ENCODE measurements around the gene TNFRSF11A.

The TNFRSF11A gene

DNA sequence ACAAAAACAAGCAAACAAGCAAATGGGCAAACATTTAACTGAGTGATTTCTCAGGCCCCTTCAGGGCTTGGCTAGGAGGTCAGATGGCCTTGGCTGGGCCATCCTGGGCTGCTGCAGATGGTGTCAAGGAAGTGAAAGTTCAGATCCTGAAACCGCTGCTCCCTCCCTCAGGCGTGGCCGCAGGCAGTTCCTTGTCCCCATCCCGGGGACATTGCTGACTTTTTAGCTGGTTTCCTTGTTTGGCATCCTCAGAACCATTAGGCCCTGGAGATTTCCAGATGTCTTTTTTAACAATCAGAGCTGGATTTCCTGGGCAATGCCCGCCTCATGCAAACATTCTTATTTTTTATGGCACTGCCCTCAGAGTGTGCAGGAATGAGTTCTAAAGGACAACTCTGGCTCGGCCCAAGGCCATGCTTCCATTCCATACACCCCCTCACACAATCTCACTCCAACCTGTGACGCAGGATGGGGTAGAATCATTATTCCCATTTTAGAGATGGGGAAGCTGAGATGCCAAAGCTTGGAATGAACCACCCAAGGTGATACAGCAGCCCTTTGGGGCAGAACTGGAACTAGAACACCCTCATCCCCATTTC lies 111.6 kb downstream of the TNFRSF11A start:
- H3K14ac ChIP-seq (ENCODE audit: low read length), result no peak overlapping the region
- no peak overlapping the region for H2AK5ac ChIP-seq (ENCODE audit: low read depth, low read length)
- no peaks in the 10 kb centered on the region for H3K9me3 ChIP-seq (replicated peaks in 1 of 2; ENCODE audit: control insufficient read depth in 2 of 2, insufficient read depth in 1 of 2, low read depth in 1 of 2, low read length in 2 of 2)
- H3K4me3 ChIP-seq (ENCODE audit: low read length in 2 of 2), result no peak overlapping the region
- H3K4me1 ChIP-seq (ENCODE audit: control insufficient read depth in 2 of 2, insufficient read depth in 1 of 2, low read depth in 1 of 2, low read length in 2 of 2), result peaks cover 0 to 3% of the 10 kb centered on the region in 2 donors
- H3K4me2 ChIP-seq (ENCODE audit: insufficient read depth, low read length, poor library complexity, severe bottlenecking), result no peak overlapping the region
- H3K79me1 ChIP-seq (ENCODE audit: low read depth, low read length), result no peaks in the 10 kb centered on the region
- no peak overlapping the region for H2BK12ac ChIP-seq (ENCODE audit: low read length)
- H2BK120ac ChIP-seq (ENCODE audit: low read depth, low read length), result no peak overlapping the region
- H2AFZ ChIP-seq (ENCODE audit: low read length), result no peak overlapping the region
- WGBS, 2 donors (ENCODE audit: extremely low coverage in 2 of 2, insufficient read length in 2 of 2, insufficient replicate concordance in 1 of 2), result no CpG with 5 or more reads among the region's 7 CpGs
- no peak for DNase-seq (ENCODE audit: low spot score)
- H3K4ac ChIP-seq (ENCODE audit: low read length), result no peak overlapping the region
- no peak overlapping the region for H3K9ac ChIP-seq (ENCODE audit: low read depth, low read length, poor library complexity)
- peak overlapping the region; percentile 9 for H2BK5ac ChIP-seq (ENCODE audit: low read length)
- H4K8ac ChIP-seq (ENCODE audit: low read depth, low read length), result no peak overlapping the region
- H3K27ac ChIP-seq (replicated peaks; ENCODE audit: low read length), result no peak overlapping the region
- no peak overlapping the region for H3K23ac ChIP-seq (ENCODE audit: low read depth, low read length, poor library complexity)
- no peak overlapping the region for H3K18ac ChIP-seq (ENCODE audit: low read length)
- H4K91ac ChIP-seq (ENCODE audit: low read depth, low read length, poor library complexity), result no peak overlapping the region
- H2BK15ac ChIP-seq (ENCODE audit: low read length), result no peak overlapping the region
- no peaks in the 10 kb centered on the region for H3K27me3 ChIP-seq (ENCODE audit: control insufficient read depth in 3 of 3, insufficient read depth in 3 of 3, low read depth in 1 of 3, low read length in 3 of 3)
- H3K36me3 ChIP-seq (replicated peaks in 1 of 2; ENCODE audit: control insufficient read depth in 2 of 2, insufficient read depth in 2 of 2, low read length in 2 of 2), result no peaks in the 10 kb centered on the region

DNA sequence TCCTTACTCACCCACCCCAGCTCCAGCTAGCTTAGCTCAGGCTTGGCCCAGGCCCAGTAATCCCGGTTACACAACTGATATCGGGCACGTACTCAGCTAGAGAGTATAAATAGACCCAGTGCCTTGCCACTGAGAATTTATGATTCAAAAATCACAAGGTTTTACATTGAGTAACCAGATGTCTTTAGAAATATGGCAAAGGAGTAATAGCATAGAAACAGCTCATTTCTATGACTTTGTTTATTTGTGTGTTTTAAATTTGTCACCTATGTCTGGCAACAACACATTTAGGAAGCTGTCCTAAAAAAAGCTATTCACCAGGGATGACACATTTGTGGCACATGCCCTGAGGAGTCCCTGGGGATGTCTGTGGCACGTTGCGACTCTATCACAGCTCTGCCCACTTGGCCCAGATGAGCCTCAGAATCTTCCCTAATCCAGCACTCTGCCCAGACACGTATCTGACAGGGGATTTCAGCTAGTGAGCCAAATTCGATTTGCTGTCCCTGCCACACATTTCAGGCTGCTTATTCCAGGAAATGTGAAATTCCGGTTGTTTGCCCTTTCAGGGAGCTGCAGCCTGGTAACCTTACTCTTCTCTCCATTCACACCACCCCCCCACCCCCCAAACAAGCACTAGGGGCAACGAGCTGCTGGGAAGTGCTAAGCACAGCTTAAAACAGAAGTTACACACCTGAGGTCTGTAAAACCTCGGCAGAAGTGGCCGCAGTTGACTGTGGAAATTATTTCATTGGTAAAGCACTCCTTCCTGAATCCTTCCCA lies 112.3 kb downstream of the TNFRSF11A start:
- H4K91ac ChIP-seq (ENCODE audit: low read depth, low read length, poor library complexity), result no peak overlapping the region
- no peak for DNase-seq (ENCODE audit: low spot score)
- no CpG with 5 or more reads among the region's 11 CpGs for WGBS, 2 donors (ENCODE audit: extremely low coverage in 2 of 2, insufficient read length in 2 of 2, insufficient replicate concordance in 1 of 2)
- H3K27ac ChIP-seq (replicated peaks; ENCODE audit: low read length), result no peak overlapping the region
- no peak overlapping the region for H2BK12ac ChIP-seq (ENCODE audit: low read length)
- no peaks in the 10 kb centered on the region for H3K36me3 ChIP-seq (replicated peaks in 1 of 2; ENCODE audit: control insufficient read depth in 2 of 2, insufficient read depth in 2 of 2, low read length in 2 of 2)
- H2BK120ac ChIP-seq (ENCODE audit: low read depth, low read length), result no peak overlapping the region
- no peak overlapping the region for H3K4ac ChIP-seq (ENCODE audit: low read length)
- H2AFZ ChIP-seq (ENCODE audit: low read length), result peak overlapping the region; percentile 64
- no peak overlapping the region for H3K23ac ChIP-seq (ENCODE audit: low read depth, low read length, poor library complexity)
- peak overlapping the region; percentile 28 for H3K18ac ChIP-seq (ENCODE audit: low read length)
- no peak overlapping the region for H3K4me2 ChIP-seq (ENCODE audit: insufficient read depth, low read length, poor library complexity, severe bottlenecking)
- no peak overlapping the region for H4K8ac ChIP-seq (ENCODE audit: low read depth, low read length)
- H2AK5ac ChIP-seq (ENCODE audit: low read depth, low read length), result no peak overlapping the region
- H3K27me3 ChIP-seq (ENCODE audit: control insufficient read depth in 3 of 3, insufficient read depth in 3 of 3, low read depth in 1 of 3, low read length in 3 of 3), result no peaks in the 10 kb centered on the region
- H3K14ac ChIP-seq (ENCODE audit: low read length), result peak overlapping the region; percentile 56
- H3K9ac ChIP-seq (ENCODE audit: low read depth, low read length, poor library complexity), result no peak overlapping the region
- no peak overlapping the region for H3K4me3 ChIP-seq (ENCODE audit: low read length in 2 of 2)
- no peaks in the 10 kb centered on the region for H3K9me3 ChIP-seq (replicated peaks in 1 of 2; ENCODE audit: control insufficient read depth in 2 of 2, insufficient read depth in 1 of 2, low read depth in 1 of 2, low read length in 2 of 2)
- peaks cover 0 to 3% of the 10 kb centered on the region in 2 donors for H3K4me1 ChIP-seq (ENCODE audit: control insufficient read depth in 2 of 2, insufficient read depth in 1 of 2, low read depth in 1 of 2, low read length in 2 of 2)
- H2BK15ac ChIP-seq (ENCODE audit: low read length), result no peak overlapping the region
- H3K79me1 ChIP-seq (ENCODE audit: low read depth, low read length), result peaks cover 1% of the 10 kb centered on the region
- H2BK5ac ChIP-seq (ENCODE audit: low read length), result peak overlapping the region; percentile 9

DNA sequence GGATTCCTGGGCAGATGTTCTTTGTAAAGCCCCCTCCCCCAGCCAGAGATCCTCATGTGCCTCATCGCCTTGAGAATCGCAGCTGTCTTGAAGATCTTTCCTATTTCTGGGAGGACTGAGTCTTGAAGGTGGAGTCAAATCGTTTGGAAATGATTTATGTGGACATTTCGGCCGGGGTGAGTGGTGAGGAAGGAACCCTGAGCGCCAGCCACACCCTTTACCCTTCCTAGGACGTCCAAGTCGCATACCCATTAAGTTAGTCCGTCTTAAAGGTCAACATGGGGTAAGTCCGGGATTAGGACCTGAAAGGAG lies 112.9 kb downstream of the TNFRSF11A start:
- no CpG with 5 or more reads among the region's 10 CpGs for WGBS, 2 donors (ENCODE audit: extremely low coverage in 2 of 2, insufficient read length in 2 of 2, insufficient replicate concordance in 1 of 2)
- no peak overlapping the region for H2BK120ac ChIP-seq (ENCODE audit: low read depth, low read length)
- no peak overlapping the region for H3K4ac ChIP-seq (ENCODE audit: low read length)
- no peak overlapping the region for H4K8ac ChIP-seq (ENCODE audit: low read depth, low read length)
- H2AFZ ChIP-seq (ENCODE audit: low read length), result peak overlapping the region; percentile 64
- peak overlapping the region; percentile 3 for H3K18ac ChIP-seq (ENCODE audit: low read length)
- H3K27ac ChIP-seq (replicated peaks; ENCODE audit: low read length), result no peak overlapping the region
- H3K4me2 ChIP-seq (ENCODE audit: insufficient read depth, low read length, poor library complexity, severe bottlenecking), result no peak overlapping the region
- peaks cover 1% of the 10 kb centered on the region for H3K79me1 ChIP-seq (ENCODE audit: low read depth, low read length)
- H3K4me1 ChIP-seq (ENCODE audit: control insufficient read depth in 2 of 2, insufficient read depth in 1 of 2, low read depth in 1 of 2, low read length in 2 of 2), result peaks cover 0 to 3% of the 10 kb centered on the region in 2 donors
- H3K23ac ChIP-seq (ENCODE audit: low read depth, low read length, poor library complexity), result no peak overlapping the region
- H2AK5ac ChIP-seq (ENCODE audit: low read depth, low read length), result no peak overlapping the region
- H2BK15ac ChIP-seq (ENCODE audit: low read length), result no peak overlapping the region
- no peak for DNase-seq (ENCODE audit: low spot score)
- H3K4me3 ChIP-seq (ENCODE audit: low read length in 2 of 2), result no peak overlapping the region
- no peaks in the 10 kb centered on the region for H3K9me3 ChIP-seq (replicated peaks in 1 of 2; ENCODE audit: control insufficient read depth in 2 of 2, insufficient read depth in 1 of 2, low read depth in 1 of 2, low read length in 2 of 2)
- no peak overlapping the region for H2BK5ac ChIP-seq (ENCODE audit: low read length)
- H4K91ac ChIP-seq (ENCODE audit: low read depth, low read length, poor library complexity), result no peak overlapping the region
- no peak overlapping the region for H3K9ac ChIP-seq (ENCODE audit: low read depth, low read length, poor library complexity)
- no peak overlapping the region for H3K14ac ChIP-seq (ENCODE audit: low read length)
- no peak overlapping the region for H2BK12ac ChIP-seq (ENCODE audit: low read length)
- no peaks in the 10 kb centered on the region for H3K27me3 ChIP-seq (ENCODE audit: control insufficient read depth in 3 of 3, insufficient read depth in 3 of 3, low read depth in 1 of 3, low read length in 3 of 3)
- H3K36me3 ChIP-seq (replicated peaks in 1 of 2; ENCODE audit: control insufficient read depth in 2 of 2, insufficient read depth in 2 of 2, low read length in 2 of 2), result no peaks in the 10 kb centered on the region

DNA sequence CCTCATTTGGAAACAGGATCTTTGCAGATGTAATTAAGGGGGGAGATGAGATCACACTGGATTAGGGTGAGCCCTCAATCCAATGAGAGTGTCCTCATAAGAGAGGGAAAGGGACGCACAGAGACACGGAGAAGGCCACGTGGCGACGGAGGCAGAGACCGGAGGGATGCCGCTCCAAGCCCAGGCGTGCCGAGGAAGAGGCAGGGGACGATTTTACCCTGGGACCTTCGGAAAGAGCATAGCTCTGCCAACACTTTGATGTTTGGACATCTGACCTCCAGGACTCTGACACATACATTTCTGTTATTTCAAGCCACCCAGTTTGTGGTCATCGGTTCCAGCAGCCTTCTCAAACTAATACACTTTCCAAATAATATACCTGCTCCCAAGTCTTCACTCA lies 113.3 kb downstream of the TNFRSF11A start:
- H3K18ac ChIP-seq (ENCODE audit: low read length), result no peak overlapping the region
- no peak overlapping the region for H3K9ac ChIP-seq (ENCODE audit: low read depth, low read length, poor library complexity)
- peaks cover 1% of the 10 kb centered on the region for H3K79me1 ChIP-seq (ENCODE audit: low read depth, low read length)
- no peak overlapping the region for H3K4ac ChIP-seq (ENCODE audit: low read length)
- no peak for DNase-seq (ENCODE audit: low spot score)
- H3K4me1 ChIP-seq (ENCODE audit: control insufficient read depth in 2 of 2, insufficient read depth in 1 of 2, low read depth in 1 of 2, low read length in 2 of 2), result peaks cover 0 to 3% of the 10 kb centered on the region in 2 donors
- no peaks in the 10 kb centered on the region for H3K9me3 ChIP-seq (replicated peaks in 1 of 2; ENCODE audit: control insufficient read depth in 2 of 2, insufficient read depth in 1 of 2, low read depth in 1 of 2, low read length in 2 of 2)
- no peaks in the 10 kb centered on the region for H3K27me3 ChIP-seq (ENCODE audit: control insufficient read depth in 3 of 3, insufficient read depth in 3 of 3, low read depth in 1 of 3, low read length in 3 of 3)
- no peak overlapping the region for H2BK12ac ChIP-seq (ENCODE audit: low read length)
- WGBS, 2 donors (ENCODE audit: extremely low coverage in 2 of 2, insufficient read length in 2 of 2, insufficient replicate concordance in 1 of 2), result no CpG with 5 or more reads among the region's 12 CpGs
- no peak overlapping the region for H3K4me3 ChIP-seq (ENCODE audit: low read length in 2 of 2)
- peak overlapping the region; percentile 25 for H3K14ac ChIP-seq (ENCODE audit: low read length)
- no peak overlapping the region for H2AK5ac ChIP-seq (ENCODE audit: low read depth, low read length)
- H2BK120ac ChIP-seq (ENCODE audit: low read depth, low read length), result no peak overlapping the region
- H3K23ac ChIP-seq (ENCODE audit: low read depth, low read length, poor library complexity), result no peak overlapping the region
- H3K36me3 ChIP-seq (replicated peaks in 1 of 2; ENCODE audit: control insufficient read depth in 2 of 2, insufficient read depth in 2 of 2, low read length in 2 of 2), result no peaks in the 10 kb centered on the region
- no peak overlapping the region for H2AFZ ChIP-seq (ENCODE audit: low read length)
- no peak overlapping the region for H4K8ac ChIP-seq (ENCODE audit: low read depth, low read length)
- H3K4me2 ChIP-seq (ENCODE audit: insufficient read depth, low read length, poor library complexity, severe bottlenecking), result no peak overlapping the region
- no peak overlapping the region for H2BK5ac ChIP-seq (ENCODE audit: low read length)
- H4K91ac ChIP-seq (ENCODE audit: low read depth, low read length, poor library complexity), result no peak overlapping the region
- no peak overlapping the region for H3K27ac ChIP-seq (replicated peaks; ENCODE audit: low read length)
- no peak overlapping the region for H2BK15ac ChIP-seq (ENCODE audit: low read length)

All from neuronal stem cell (in vitro differentiated cells).